ENCODE data around the gene ANKRD35. TPM values are rescaled to one million over a fixed set of nuclear protein-coding genes. Genes with fewer than 3 reads are reported as not detected.

Gene ANKRD35
- total RNA-seq, 1 donor from 2014 or later, result 0.33 TPM

Other genes starting within 250 kb of the ANKRD35 start
- gene PDZK1, start 178.5 kb downstream of the ANKRD35 start, total RNA-seq, result 0.07 and 0.14 TPM in 2 replicates
- not detected in 2 replicates for gene CD160, start 166.4 kb downstream of the ANKRD35 start, total RNA-seq
- gene RNF115, start 61.8 kb downstream of the ANKRD35 start, total RNA-seq, result 17.9 and 20.0 TPM in 2 replicates
- 33.7 and 36.3 TPM in 2 replicates for gene POLR3C, start 61.7 kb downstream of the ANKRD35 start, total RNA-seq
- 2.8 and 3.4 TPM in 2 replicates for gene NUDT17, start 40.2 kb downstream of the ANKRD35 start, total RNA-seq
- gene PIAS3, start 26.8 kb downstream of the ANKRD35 start, total RNA-seq, result 7.6 and 9.8 TPM in 2 replicates
- gene ITGA10, start 24.2 kb upstream of the ANKRD35 start, total RNA-seq, result 32.2 and 104 TPM in 2 replicates
- gene PEX11B, start 32.9 kb upstream of the ANKRD35 start, total RNA-seq, result 30.9 and 31.9 TPM in 2 replicates
- gene RBM8A, start 41.6 kb upstream of the ANKRD35 start, total RNA-seq, result 129 and 198 TPM in 2 replicates
- gene LIX1L, start 72.2 kb upstream of the ANKRD35 start, total RNA-seq, result 22.9 and 28.6 TPM in 2 replicates
- gene ANKRD34A, start 78.7 kb upstream of the ANKRD35 start, total RNA-seq, result 0.18 and 0.20 TPM in 2 replicates
- gene POLR3GL, start 78.8 kb upstream of the ANKRD35 start, total RNA-seq, result 15.9 and 16.0 TPM in 2 replicates
- gene TXNIP, start 110.7 kb upstream of the ANKRD35 start, total RNA-seq, result 42.1 and 57.6 TPM in 2 replicates
- not detected in 2 replicates for gene HJV, start 135.9 kb upstream of the ANKRD35 start, total RNA-seq